Tibial nerve (tissue), 4 donors: Measurements from ENCODE around the gene AVPR1A. TPM values are rescaled to one million over a fixed set of nuclear protein-coding genes. Genes with fewer than 3 reads are reported as not detected.

Experiments
- DNase-seq, 2 donors: peaks; one replicate each; pipeline ENCODE4 v3.0.0-alpha.2; 2019; ENCODE audit warnings: low spot score in 2 of 2
- H3K27ac ChIP-seq, 4 donors: fragments of 200-600 bp; sonication (generic) in 3 of 4; one replicate each; pipeline ENCODE4 v1.5.1; 2017 to 2019; ENCODE audit warnings: mild to moderate bottlenecking in 1 of 4
- H3K27me3 ChIP-seq, 2 donors: fragments of 200-600 bp; sonication (generic) in 1 of 2; one replicate each; pipeline versions ENCODE4 v1.5.1 to v1.6.0; 2017 to 2019
- H3K36me3 ChIP-seq, 3 donors: fragments of 200-600 bp; sonication (generic); one replicate each; pipeline ENCODE4 v1.5.1; 2018 to 2019
- H3K4me1 ChIP-seq, 4 donors: fragments of 200-600 bp; sonication (generic) in 3 of 4; one replicate each; pipeline ENCODE4 v1.5.1; 2017 to 2019
- H3K4me3 ChIP-seq, 4 donors: fragments of 200-600 bp; sonication (generic) in 3 of 4; one replicate each; pipeline ENCODE4 v1.5.1; 2017 to 2019; ENCODE audit warnings: mild to moderate bottlenecking in 1 of 4, moderate library complexity in 1 of 4
- H3K9me3 ChIP-seq, 4 donors: fragments of 200-600 bp; sonication (generic) in 3 of 4; one replicate each; pipeline ENCODE4 v1.5.1; 2017 to 2019
- EP300 ChIP-seq, 2 donors: sonication (generic); formaldehyde crosslinking; IDR thresholded peaks; one replicate each; pipeline ENCODE4 v1.6.1; 2017; ENCODE audit warnings: antibody characterized with exemption in 2 of 2, mild to moderate bottlenecking in 1 of 2
- POLR2A ChIP-seq, 2 donors: fragments of 450-650 bp; IDR thresholded peaks; one replicate each; pipeline ENCODE4 v1.6.1; 2017; ENCODE audit warnings: antibody characterized with exemption in 2 of 2, mild to moderate bottlenecking in 2 of 2, moderate library complexity in 2 of 2
- WGBS, 2 donors: methylation state at CpG; one replicate each; pipeline ENCODE4 v1.1.5; 2018; 5-methylcytosine and 5-hydroxymethylcytosine counted together
- total RNA-seq, 4 donors: library from RNA; depleted of rRNA; stranded (reverse); fragments of >200 nt; gene quantifications; one replicate each; pipeline ENCODE4 v1.1.0, GENCODE V29; 2016
- TF ChIP-seq, protein P1 (sequence below), 5 experiments: fragments of 200-600 bp in 3 of 5; fragments of 450-650 bp in 2 of 5; sonication (generic) in 3 of 5; IDR thresholded peaks; one replicate each; pipeline ENCODE4 v1.5.1; 2016 to 2019; ENCODE audit warnings: antibody characterized with exemption in 5 of 5, mild to moderate bottlenecking in 3 of 5, moderate library complexity in 2 of 5

Gene AVPR1A
- total RNA-seq, 4 donors from 2014 or later: 4.8 to 8.6 (median 6.2) TPM

DNA sequence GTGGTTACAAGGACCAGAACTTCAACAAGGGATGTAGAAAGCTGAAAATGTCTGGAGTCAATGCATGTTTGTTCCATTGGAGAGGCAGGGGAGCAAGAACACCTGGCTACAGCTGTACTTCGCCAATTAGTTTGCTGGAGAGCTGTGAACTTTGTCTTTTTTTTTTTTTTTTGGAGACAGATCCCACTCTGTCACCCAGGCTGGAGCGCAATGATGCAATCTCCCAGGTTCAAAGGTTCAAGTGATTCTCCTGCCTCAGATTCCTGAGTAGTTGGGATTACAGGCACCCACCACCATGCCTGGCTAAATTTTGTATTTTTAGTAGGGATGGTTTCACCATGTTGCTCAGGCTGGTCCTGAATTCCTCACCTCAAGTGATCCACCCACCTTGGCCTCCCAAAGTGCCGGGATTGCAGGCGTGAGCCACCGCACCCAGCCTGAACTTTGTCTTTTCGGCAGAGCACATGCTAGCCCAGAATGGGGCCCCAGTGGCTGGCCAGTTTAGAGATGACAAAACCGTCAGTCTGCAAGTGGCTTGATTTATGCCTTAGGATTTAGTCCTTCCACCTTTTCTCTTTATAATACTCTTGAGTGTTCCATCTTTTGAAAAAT, 55.5 kb downstream of the AVPR1A start:
- no peaks in the 10 kb centered on the region for H3K4me1 ChIP-seq
- no peak for DNase-seq
- no peaks in the 10 kb centered on the region for H3K36me3 ChIP-seq
- TF ChIP-seq, protein P1, sequence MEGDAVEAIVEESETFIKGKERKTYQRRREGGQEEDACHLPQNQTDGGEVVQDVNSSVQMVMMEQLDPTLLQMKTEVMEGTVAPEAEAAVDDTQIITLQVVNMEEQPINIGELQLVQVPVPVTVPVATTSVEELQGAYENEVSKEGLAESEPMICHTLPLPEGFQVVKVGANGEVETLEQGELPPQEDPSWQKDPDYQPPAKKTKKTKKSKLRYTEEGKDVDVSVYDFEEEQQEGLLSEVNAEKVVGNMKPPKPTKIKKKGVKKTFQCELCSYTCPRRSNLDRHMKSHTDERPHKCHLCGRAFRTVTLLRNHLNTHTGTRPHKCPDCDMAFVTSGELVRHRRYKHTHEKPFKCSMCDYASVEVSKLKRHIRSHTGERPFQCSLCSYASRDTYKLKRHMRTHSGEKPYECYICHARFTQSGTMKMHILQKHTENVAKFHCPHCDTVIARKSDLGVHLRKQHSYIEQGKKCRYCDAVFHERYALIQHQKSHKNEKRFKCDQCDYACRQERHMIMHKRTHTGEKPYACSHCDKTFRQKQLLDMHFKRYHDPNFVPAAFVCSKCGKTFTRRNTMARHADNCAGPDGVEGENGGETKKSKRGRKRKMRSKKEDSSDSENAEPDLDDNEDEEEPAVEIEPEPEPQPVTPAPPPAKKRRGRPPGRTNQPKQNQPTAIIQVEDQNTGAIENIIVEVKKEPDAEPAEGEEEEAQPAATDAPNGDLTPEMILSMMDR (IDR thresholded peaks at IDR 0.05): no peak
- no peak for TF ChIP-seq POLR2A (IDR thresholded peaks at IDR 0.05)
- H3K4me3 ChIP-seq: no peak overlapping the region
- no peaks in the 10 kb centered on the region for H3K9me3 ChIP-seq
- no peaks in the 10 kb centered on the region for H3K27me3 ChIP-seq
- WGBS, 2 donors: 91 to 92% methylated on average over 7 of the region's 7 CpGs
- no peak overlapping the region for H3K27ac ChIP-seq

DNA sequence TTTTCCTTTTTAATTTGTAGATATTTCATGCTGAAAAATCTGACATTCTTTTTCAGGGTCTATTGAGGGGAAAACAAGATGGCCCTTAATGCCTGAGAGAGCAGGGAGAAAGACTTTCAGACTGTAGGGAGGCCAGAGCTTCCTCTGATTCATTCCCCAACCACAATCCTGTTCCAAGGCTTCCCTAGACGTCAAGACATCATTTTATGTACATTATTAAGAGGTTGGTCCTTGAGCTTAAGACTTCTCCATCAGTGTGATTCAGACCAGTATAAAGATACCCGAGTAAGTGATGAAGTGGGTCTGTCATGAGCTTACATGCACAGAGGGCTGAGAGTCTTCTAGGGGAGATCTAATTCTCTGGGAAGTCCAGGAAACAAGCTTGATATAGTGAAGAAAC, 57.3 kb downstream of the AVPR1A start:
- Histone ChIP-seq H3K4me1 (no peaks in the 10 kb centered on the region), H3K4me3 (no peak overlapping the region), H3K27ac (no peak overlapping the region), H3K9me3 (no peaks in the 10 kb centered on the region), H3K36me3 (no peaks in the 10 kb centered on the region), H3K27me3 (no peaks in the 10 kb centered on the region)
- TF ChIP-seq POLR2A (IDR thresholded peaks at IDR 0.05) (no peak), EP300 (IDR thresholded peaks at IDR 0.05) (no peak)
- TF ChIP-seq, protein P1 (IDR thresholded peaks at IDR 0.05): no peak
- WGBS, 2 donors: 75 to 80% methylated on average over 2 of the region's 2 CpGs
- DNase-seq: no peak

DNA sequence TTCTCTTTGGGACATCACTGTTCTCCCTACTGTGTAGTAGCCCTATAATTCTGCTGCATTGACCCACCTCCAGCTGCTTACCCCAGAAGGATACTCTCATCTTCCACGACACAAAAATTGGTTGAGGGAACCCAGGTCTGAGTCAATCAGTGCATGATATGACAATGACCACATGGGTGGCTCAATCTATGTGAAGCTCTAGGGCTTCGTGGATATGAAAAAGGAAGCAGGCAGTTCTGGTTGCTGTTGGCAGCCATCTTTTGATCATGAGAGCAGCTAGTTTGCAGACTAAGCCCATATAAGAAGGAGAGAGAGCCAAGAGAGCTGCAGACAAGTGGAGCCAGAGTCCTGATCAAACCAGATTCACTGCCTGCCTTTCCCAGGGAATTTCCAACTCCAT, 57.9 kb downstream of the AVPR1A start:
- Histone ChIP-seq H3K27ac (no peak overlapping the region), H3K4me1 (no peaks in the 10 kb centered on the region), H3K36me3 (no peaks in the 10 kb centered on the region), H3K4me3 (no peak overlapping the region), H3K9me3 (no peaks in the 10 kb centered on the region), H3K27me3 (no peaks in the 10 kb centered on the region)
- no peak for TF ChIP-seq POLR2A (IDR thresholded peaks at IDR 0.05)
- TF ChIP-seq, protein P1 (IDR thresholded peaks at IDR 0.05): no peak
- WGBS, 2 donors: 88 to 90% methylated on average over 2 of the region's 2 CpGs
- DNase-seq: no peak

Other genes with a start within 250 kb of the AVPR1A start
- 1 to 10 TPM in 2 of 4 donors, under 1 TPM in 2; 0.78 to 2.6 (median 1.3) TPM for gene PPM1H, start 216.1 kb downstream of the AVPR1A start, total RNA-seq